GM20431 (cell line): ENCODE results near the gene PALLD.

Experiments used
- in situ Hi-C: fragments of 300-500 bp; cut with MseI, MboI; formaldehyde crosslinking; loops from one replicate; pipeline ENCODE4 v1.15.0; 2020; ENCODE audit warnings: low sequenced_read_pairs; ENCODE audit not compliant: unreplicated experiment

Gene PALLD

GRCh38 chr4:168833881-168834280 lies 337.0 kb downstream of the PALLD start:
- in situ Hi-C loops, result no loop called here

GRCh38 chr4:168835880-168836454 lies 339.1 kb downstream of the PALLD start:
- in situ Hi-C loops, result no loop called here

GRCh38 chr4:168836490-168836889 lies 339.6 kb downstream of the PALLD start:
- in situ Hi-C loops, result no loop called here

GRCh38 chr4:168837922-168838321 lies 341.1 kb downstream of the PALLD start:
- in situ Hi-C loops, result no loop called here

GRCh38 chr4:168839758-168840391 lies 343.0 kb downstream of the PALLD start:
- in situ Hi-C loops, result no loop called here

- in situ Hi-C loops, result no loop called here
Measured at GRCh38 chr4:168840392-168840763, 343.5 kb downstream of the PALLD start.

- in situ Hi-C loops, result no loop called here
Measured at GRCh38 chr4:168841000-168841671, 344.3 kb downstream of the PALLD start.

GRCh38 chr4:168841672-168842019 lies 344.8 kb downstream of the PALLD start:
- in situ Hi-C loops, result no loop called here

GRCh38 chr4:168842186-168842585 lies 345.3 kb downstream of the PALLD start:
- in situ Hi-C loops, result no loop called here

- in situ Hi-C loops, result no loop called here
Measured at GRCh38 chr4:168843635-168844034, 346.8 kb downstream of the PALLD start.

GRCh38 chr4:168844353-168845049 lies 347.6 kb downstream of the PALLD start:
- in situ Hi-C loops, result no loop called here

GRCh38 chr4:168845897-168846296 lies 349.0 kb downstream of the PALLD start:
- in situ Hi-C loops, result no loop called here

- in situ Hi-C loops, result no loop called here
Measured at GRCh38 chr4:168846414-168846813, 349.6 kb downstream of the PALLD start.

GRCh38 chr4:168847771-168848502 lies 351.1 kb downstream of the PALLD start:
- in situ Hi-C loops, result no loop called here

- in situ Hi-C loops, result no loop called here
Measured at GRCh38 chr4:168849030-168849675, 352.3 kb downstream of the PALLD start.

- in situ Hi-C loops, result no loop called here
Measured at GRCh38 chr4:168849997-168850396, 353.1 kb downstream of the PALLD start.

- in situ Hi-C loops, result no loop called here
Measured at GRCh38 chr4:168852387-168852786, 355.5 kb downstream of the PALLD start.

- in situ Hi-C loops, result no loop called here
Measured at GRCh38 chr4:168852933-168853713, 356.3 kb downstream of the PALLD start.

GRCh38 chr4:168853770-168854169 lies 356.9 kb downstream of the PALLD start:
- in situ Hi-C loops, result no loop called here
